BE2C (cell line): ENCODE data around the gene AFDN.

Source experiments
- DNase-seq: peaks from one replicate; pipeline ENCODE4 v3.0.0-alpha.2; 2020
- H3K27me3 ChIP-seq: fragments of 250-450 bp; sonication (Bioruptor Pico); 2 replicates; pipeline ENCODE4 v1.5.1; 2020; ENCODE audit warnings: mild to moderate bottlenecking
- H3K36me3 ChIP-seq: fragments of 250-450 bp; sonication (Bioruptor Pico); 2 replicates; pipeline ENCODE4 v1.5.1; 2020; ENCODE audit warnings: mild to moderate bottlenecking
- H3K4me1 ChIP-seq: fragments of 250-450 bp; sonication (Bioruptor Pico); 2 replicates; pipeline ENCODE4 v1.5.1; 2020
- H3K4me3 ChIP-seq: 2 replicates; pipeline ENCODE4 v1.5.1; 2011; ENCODE audit warnings: low read depth, low read length
- H3K9me3 ChIP-seq: fragments of 250-450 bp; sonication (Bioruptor Pico); 2 replicates; pipeline ENCODE4 v1.5.1; 2020
- CTCF ChIP-seq: IDR thresholded peaks from 2 replicates; pipeline ENCODE4 v1.5.1; 2012; ENCODE audit warnings: mild to moderate bottlenecking, low read depth, low read length

AFDN gene

GRCh38 chr6:167946007-167946406, 119.3 kb downstream of the AFDN start:
- no peak overlapping the region for H3K4me3 ChIP-seq
- no peaks in the 10 kb centered on the region for H3K27me3 ChIP-seq
- H3K4me1 ChIP-seq, result no peaks in the 10 kb centered on the region
- no peak for TF ChIP-seq CTCF
- peaks cover 13% of the 10 kb centered on the region for H3K36me3 ChIP-seq
- DNase-seq, result no peak
- no peaks in the 10 kb centered on the region for H3K9me3 ChIP-seq

- Histone ChIP-seq H3K36me3 (peaks cover 16% of the 10 kb centered on the region), H3K4me1 (no peaks in the 10 kb centered on the region), H3K4me3 (no peak overlapping the region), H3K27me3 (no peaks in the 10 kb centered on the region), H3K9me3 (no peaks in the 10 kb centered on the region)
- no peak for DNase-seq
- no peak for TF ChIP-seq CTCF
These were observed 119.9 kb downstream of the AFDN start for GRCh38 chr6:167946604-167947003.

GRCh38 chr6:167947716-167948115, 121.0 kb downstream of the AFDN start:
- no peaks in the 10 kb centered on the region for H3K4me1 ChIP-seq
- no peak for TF ChIP-seq CTCF
- H3K27me3 ChIP-seq, result no peaks in the 10 kb centered on the region
- no peak overlapping the region for H3K4me3 ChIP-seq
- H3K36me3 ChIP-seq, result peaks cover 26% of the 10 kb centered on the region
- H3K9me3 ChIP-seq, result no peaks in the 10 kb centered on the region
- DNase-seq, result no peak

GRCh38 chr6:167948716-167949115, 122.0 kb downstream of the AFDN start:
- no peaks in the 10 kb centered on the region for H3K27me3 ChIP-seq
- no peak for TF ChIP-seq CTCF
- H3K36me3 ChIP-seq, result peaks cover 25% of the 10 kb centered on the region
- H3K9me3 ChIP-seq, result no peaks in the 10 kb centered on the region
- no peak overlapping the region for H3K4me3 ChIP-seq
- no peaks in the 10 kb centered on the region for H3K4me1 ChIP-seq
- no peak for DNase-seq

- TF ChIP-seq CTCF, result no peak
- no peaks in the 10 kb centered on the region for H3K4me1 ChIP-seq
- no peak overlapping the region for H3K4me3 ChIP-seq
- no peaks in the 10 kb centered on the region for H3K9me3 ChIP-seq
- no peaks in the 10 kb centered on the region for H3K27me3 ChIP-seq
- no peak for DNase-seq
- peaks cover 20% of the 10 kb centered on the region for H3K36me3 ChIP-seq
These were observed 122.5 kb downstream of the AFDN start for GRCh38 chr6:167949121-167949684.

- no peak for DNase-seq
- Histone ChIP-seq H3K9me3 (no peaks in the 10 kb centered on the region), H3K27me3 (no peaks in the 10 kb centered on the region), H3K36me3 (peaks cover 21% of the 10 kb centered on the region), H3K4me3 (no peak overlapping the region), H3K4me1 (no peaks in the 10 kb centered on the region)
- TF ChIP-seq CTCF, result no peak
These were observed 125.2 kb downstream of the AFDN start for GRCh38 chr6:167951781-167952511.
